ENCODE results near the gene SORBS2. TPM values are rescaled to one million over a fixed set of nuclear protein-coding genes. Genes with fewer than 3 reads are reported as not detected.
A peak's percentile ranks its signal among the peaks of the same experiment; 100 is the strongest.

SORBS2 gene
- total RNA-seq, 4 donors from 2014 or later: 92.7 to 234 (median 122) TPM

DNA sequence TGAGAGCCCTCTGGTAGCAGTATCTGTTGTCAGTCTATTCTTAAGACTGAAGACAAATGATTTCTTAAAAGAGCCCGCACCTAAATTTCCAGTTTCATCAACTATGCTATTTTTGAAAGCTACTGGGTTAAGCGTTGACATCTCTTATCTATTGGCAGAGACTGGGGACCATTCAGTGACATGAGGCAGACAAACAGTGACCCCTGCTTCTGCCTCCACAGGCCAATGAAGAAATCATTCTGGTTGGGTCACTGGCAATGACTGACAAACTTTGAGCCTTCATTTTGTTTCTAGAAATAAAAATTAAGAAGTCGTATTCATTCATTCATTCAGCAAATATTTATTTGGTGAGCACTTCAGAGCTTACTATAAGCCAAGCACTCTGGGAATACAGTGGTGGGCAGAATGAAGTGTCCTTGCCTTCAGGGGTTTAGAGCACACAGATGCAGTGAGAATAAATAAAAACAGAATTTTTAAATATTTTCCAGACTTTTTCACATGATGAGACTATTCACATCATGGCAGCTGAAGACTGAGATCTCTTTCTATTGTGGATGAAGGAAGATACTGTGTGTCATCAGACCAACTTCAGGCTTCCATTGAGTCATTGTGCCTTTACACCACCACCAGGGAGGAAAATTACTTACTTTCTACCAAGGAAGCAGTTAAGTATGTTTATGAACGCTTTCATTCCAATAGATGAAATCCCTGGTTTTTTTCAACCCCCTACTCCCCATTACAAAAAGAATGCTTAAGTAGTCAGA is 36.0 kb downstream of the SORBS2 start:
- peaks cover 5 to 28% (median 20%) of the 10 kb centered on the region in 4 donors for H3K4me1 ChIP-seq
- in situ Hi-C loops (cut with MboI; ENCODE audit: low pct_ligation_motif_present in 1 of 4, low pct_unique_long_range_greater_than_20kb in 1 of 4, low sequenced_read_pairs in 3 of 4): no loop called here
- 63 to 82% methylated on average over 4 of the region's 4 CpGs for WGBS, 2 donors (ENCODE audit: low coverage in 1 of 2)
- no peaks in the 10 kb centered on the region for H3K27me3 ChIP-seq
- no peaks in the 10 kb centered on the region for H3K36me3 ChIP-seq
- H3K27ac ChIP-seq: peak overlapping the region; percentile 58 to 62 (median 60)
- no peak for TF ChIP-seq POLR2A (IDR thresholded peaks at IDR 0.05)
- TF ChIP-seq, protein P1, sequence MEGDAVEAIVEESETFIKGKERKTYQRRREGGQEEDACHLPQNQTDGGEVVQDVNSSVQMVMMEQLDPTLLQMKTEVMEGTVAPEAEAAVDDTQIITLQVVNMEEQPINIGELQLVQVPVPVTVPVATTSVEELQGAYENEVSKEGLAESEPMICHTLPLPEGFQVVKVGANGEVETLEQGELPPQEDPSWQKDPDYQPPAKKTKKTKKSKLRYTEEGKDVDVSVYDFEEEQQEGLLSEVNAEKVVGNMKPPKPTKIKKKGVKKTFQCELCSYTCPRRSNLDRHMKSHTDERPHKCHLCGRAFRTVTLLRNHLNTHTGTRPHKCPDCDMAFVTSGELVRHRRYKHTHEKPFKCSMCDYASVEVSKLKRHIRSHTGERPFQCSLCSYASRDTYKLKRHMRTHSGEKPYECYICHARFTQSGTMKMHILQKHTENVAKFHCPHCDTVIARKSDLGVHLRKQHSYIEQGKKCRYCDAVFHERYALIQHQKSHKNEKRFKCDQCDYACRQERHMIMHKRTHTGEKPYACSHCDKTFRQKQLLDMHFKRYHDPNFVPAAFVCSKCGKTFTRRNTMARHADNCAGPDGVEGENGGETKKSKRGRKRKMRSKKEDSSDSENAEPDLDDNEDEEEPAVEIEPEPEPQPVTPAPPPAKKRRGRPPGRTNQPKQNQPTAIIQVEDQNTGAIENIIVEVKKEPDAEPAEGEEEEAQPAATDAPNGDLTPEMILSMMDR (IDR thresholded peaks at IDR 0.05): no peak
- no peak for TF ChIP-seq EP300 (IDR thresholded peaks at IDR 0.05; ENCODE audit: low read depth)
- TF ChIP-seq POLR2AphosphoS5 (IDR thresholded peaks at IDR 0.05): no peak
- no peaks in the 10 kb centered on the region for H3K9me3 ChIP-seq
- intact Hi-C loops (cut with DNase I; ENCODE audit: low total_unique reads): no loop called here
- H3K4me3 ChIP-seq: no peak overlapping the region
- no peak for DNase-seq

DNA sequence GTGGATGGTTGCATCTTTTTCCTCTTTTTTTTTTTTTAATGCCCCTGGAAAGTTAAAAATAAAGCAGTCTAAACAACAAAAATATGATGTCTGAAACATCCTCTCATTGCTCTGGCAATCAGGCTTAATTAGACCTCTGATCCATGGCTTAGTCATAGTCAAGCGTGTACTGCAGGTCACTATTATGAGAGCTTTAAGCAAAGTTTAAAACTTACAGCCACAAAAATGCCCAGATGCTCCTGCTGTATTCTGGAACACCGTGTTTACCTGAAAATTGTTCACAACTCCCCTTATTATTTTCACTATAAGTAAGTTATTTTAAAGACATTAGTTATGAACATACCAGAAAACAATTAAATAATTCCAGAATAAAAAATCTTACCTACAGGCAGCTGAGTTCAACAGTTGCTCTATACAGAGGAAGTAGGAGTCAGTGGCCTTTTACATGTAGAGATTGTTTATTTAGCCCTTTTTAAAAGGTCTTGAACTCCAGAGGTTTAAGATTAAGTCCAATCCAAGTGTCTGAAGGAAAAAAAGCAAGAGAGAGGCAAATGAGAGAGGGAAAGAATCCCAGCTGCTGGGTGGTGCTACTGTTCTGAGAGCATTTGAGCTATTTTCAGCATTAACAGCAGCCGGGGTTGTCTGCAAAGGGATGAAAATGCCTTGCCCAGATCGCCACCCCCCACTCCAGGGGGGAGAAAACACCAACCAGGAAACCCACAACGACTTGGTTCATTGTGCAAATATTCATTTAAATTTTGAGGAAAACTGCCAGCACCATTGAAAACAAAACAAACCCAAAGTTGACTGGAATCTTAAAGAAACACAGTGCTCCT is 36.9 kb downstream of the SORBS2 start:
- intact Hi-C loops (cut with DNase I; ENCODE audit: low total_unique reads): no loop called here
- Histone ChIP-seq H3K4me1 (peaks cover 5 to 28% (median 20%) of the 10 kb centered on the region in 4 donors), H3K36me3 (no peaks in the 10 kb centered on the region), H3K27ac (peak overlapping the region; percentile 58 to 62 (median 60)), H3K4me3 (peak overlapping the region in 3 of 4 donors; percentile 5 to 13 (median 6)), H3K27me3 (no peaks in the 10 kb centered on the region), H3K9me3 (no peaks in the 10 kb centered on the region)
- TF ChIP-seq, protein P1 (IDR thresholded peaks at IDR 0.05): no peak
- DNase-seq: no peak
- in situ Hi-C loops (cut with MboI; ENCODE audit: low pct_ligation_motif_present in 1 of 4, low pct_unique_long_range_greater_than_20kb in 1 of 4, low sequenced_read_pairs in 3 of 4): no loop called here
- 12 to 13% methylated on average over 5 of the region's 5 CpGs for WGBS, 2 donors (ENCODE audit: low coverage in 1 of 2)

DNA sequence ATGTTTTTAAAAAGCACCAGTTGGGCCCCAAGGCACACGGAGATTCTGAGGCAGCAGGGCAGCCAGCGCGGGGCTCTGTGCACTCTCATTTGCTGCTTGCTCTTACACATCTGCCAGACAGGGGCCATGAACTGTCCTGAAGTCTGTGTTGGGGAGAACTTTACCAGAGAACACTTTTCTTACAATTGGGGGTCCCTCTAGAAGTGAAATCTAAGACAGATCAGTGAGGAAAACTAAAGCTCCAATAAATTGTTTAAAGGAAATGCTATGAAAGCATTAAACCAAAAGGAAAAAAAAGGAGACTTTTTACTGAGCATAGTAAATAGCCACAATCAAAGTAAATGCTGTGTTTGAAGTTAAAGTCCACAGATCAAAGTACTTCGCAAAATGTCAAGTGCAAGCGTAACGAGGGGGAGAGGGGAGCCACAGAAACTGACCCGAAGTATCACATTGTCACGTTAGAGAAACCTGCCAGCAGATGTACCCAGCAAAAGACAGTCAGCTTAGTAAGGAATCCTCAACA is 37.8 kb downstream of the SORBS2 start:
- TF ChIP-seq POLR2AphosphoS5 (IDR thresholded peaks at IDR 0.05): no peak
- TF ChIP-seq POLR2A (IDR thresholded peaks at IDR 0.05): no peak
- no peak for TF ChIP-seq EP300 (IDR thresholded peaks at IDR 0.05; ENCODE audit: low read depth)
- TF ChIP-seq, protein P1 (IDR thresholded peaks at IDR 0.05): no peak

DNA sequence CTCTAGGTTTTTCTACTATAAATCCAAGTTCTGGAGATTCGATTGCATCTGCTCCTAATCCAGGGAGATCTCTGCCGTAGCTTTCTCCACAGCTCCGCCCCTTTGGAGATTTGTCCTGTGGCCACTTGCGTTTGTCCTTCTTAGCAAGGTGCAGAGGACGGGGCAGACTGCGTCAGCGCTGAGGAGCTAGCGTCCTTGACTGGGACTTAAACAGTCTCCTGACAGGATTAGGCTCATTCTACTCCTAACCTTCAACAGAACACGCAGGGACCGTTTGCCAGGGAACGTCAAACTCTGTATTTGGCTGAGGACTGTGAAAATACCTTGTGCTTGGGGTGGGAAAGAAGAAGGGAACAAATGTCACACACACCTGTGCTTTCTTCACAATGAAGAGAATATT is 38.6 kb downstream of the SORBS2 start:
- Histone ChIP-seq H3K27me3 (no peaks in the 10 kb centered on the region), H3K27ac (peak overlapping the region; percentile 58 to 62 (median 60)), H3K9me3 (no peaks in the 10 kb centered on the region), H3K4me3 (peak overlapping the region in 2 of 4 donors; percentile 13 to 27), H3K36me3 (no peaks in the 10 kb centered on the region), H3K4me1 (peaks cover 5 to 28% (median 20%) of the 10 kb centered on the region in 4 donors)
- in situ Hi-C loops (cut with MboI; ENCODE audit: low pct_ligation_motif_present in 1 of 4, low pct_unique_long_range_greater_than_20kb in 1 of 4, low sequenced_read_pairs in 3 of 4): no loop called here
- intact Hi-C loops (cut with DNase I; ENCODE audit: low total_unique reads): no loop called here
- TF ChIP-seq POLR2A (IDR thresholded peaks at IDR 0.05) (no peak), POLR2AphosphoS5 (IDR thresholded peaks at IDR 0.05) (peak; percentile 29 to 65 (median 57))
- 65 to 88% methylated on average over 2 to 11 of the region's 11 CpGs for WGBS, 2 donors (ENCODE audit: low coverage in 1 of 2)
- DNase-seq: no peak

More for the DNA sequence above, 37.8 kb downstream of the SORBS2 start:
- DNase-seq: no peak
- intact Hi-C loops (cut with DNase I; ENCODE audit: low total_unique reads): no loop called here
- Histone ChIP-seq H3K4me1 (peaks cover 5 to 28% (median 20%) of the 10 kb centered on the region in 4 donors), H3K27ac (peak overlapping the region; percentile 58 to 62 (median 60)), H3K27me3 (no peaks in the 10 kb centered on the region), H3K9me3 (no peaks in the 10 kb centered on the region), H3K36me3 (no peaks in the 10 kb centered on the region), H3K4me3 (peak overlapping the region in 3 of 4 donors; percentile 11 to 27 (median 13))
- 25 to 34% methylated on average over 8 of the region's 8 CpGs for WGBS, 2 donors (ENCODE audit: low coverage in 1 of 2)
- in situ Hi-C loops (cut with MboI; ENCODE audit: low pct_ligation_motif_present in 1 of 4, low pct_unique_long_range_greater_than_20kb in 1 of 4, low sequenced_read_pairs in 3 of 4): no loop called here

Measured in transverse colon (tissue), 4 donors.